Karpas-422 (cell line): Measurements from ENCODE around the gene CTCFL. TPM values are rescaled to one million over a fixed set of nuclear protein-coding genes. Genes with fewer than 3 reads are reported as not detected.
A peak's percentile ranks its signal among the peaks of the same experiment; 100 is the strongest.
"Not testable (repeated sequence)": the region's sequence is repeated elsewhere in the genome, so short reads cannot be mapped to it uniquely, and the experiment has no call there.

Source experiments
- DNase-seq: peaks from one replicate; pipeline ENCODE4 v3.0.0-alpha.2; 2015
- H2AFZ ChIP-seq: fragments of 200-600 bp; sonication (generic); 2 replicates; pipeline ENCODE4 v1.6.1; 2014; ENCODE audit warnings: antibody characterized with exemption, low read length, mixed read lengths
- H3K27ac ChIP-seq: fragments of 200-600 bp; sonication (generic); 2 replicates; pipeline ENCODE4 v1.5.1; 2014; ENCODE audit warnings: mild to moderate bottlenecking, low read length, moderate library complexity
- H3K27me3 ChIP-seq: fragments of 200-600 bp; sonication (generic); 2 replicates; pipeline ENCODE4 v1.6.1; 2014; ENCODE audit warnings: low read length, mixed read lengths
- H3K36me3 ChIP-seq: fragments of 200-600 bp; sonication (generic); 2 replicates; pipeline ENCODE4 v1.6.1; 2014; ENCODE audit warnings: low read length, mixed read lengths; ENCODE audit not compliant: insufficient read depth
- H3K4me1 ChIP-seq: fragments of 200-600 bp; sonication (generic); 2 replicates; pipeline ENCODE4 v1.6.1; 2014; ENCODE audit warnings: mild to moderate bottlenecking, low read length, mixed read lengths
- H3K4me2 ChIP-seq: fragments of 200-600 bp; sonication (generic); 2 replicates; pipeline ENCODE4 v1.6.1; 2014; ENCODE audit warnings: low read length, low read depth, mild to moderate bottlenecking; ENCODE audit not compliant: poor library complexity, severe bottlenecking
- H3K4me3 ChIP-seq: fragments of 200-600 bp; sonication (generic); 2 replicates; pipeline ENCODE4 v1.5.1; 2014; ENCODE audit warnings: mild to moderate bottlenecking, antibody characterized with exemption, low read length, mixed read lengths
- H3K79me2 ChIP-seq: fragments of 200-600 bp; sonication (generic); 2 replicates; pipeline ENCODE4 v1.6.1; 2014; ENCODE audit warnings: mild to moderate bottlenecking, low read length, mixed read lengths
- H3K9ac ChIP-seq: fragments of 200-600 bp; sonication (generic); 2 replicates; pipeline ENCODE4 v1.6.0; 2014; ENCODE audit warnings: low read length
- H3K9me2 ChIP-seq: fragments of 200-600 bp; sonication (generic), shearing (Covaris generic); replicated peaks from 2 replicates; pipeline ENCODE4 v1.6.0; 2014; ENCODE audit warnings: mild to moderate bottlenecking, low read length, moderate library complexity; ENCODE audit not compliant: insufficient read depth
- H3K9me3 ChIP-seq: fragments of 300-700, 200-600 bp; sonication (generic); 2 replicates; pipeline ENCODE4 v1.6.1; 2014; ENCODE audit warnings: low read length, mixed read lengths
- H4K20me1 ChIP-seq: fragments of 200-600 bp; sonication (generic); 2 replicates; pipeline ENCODE4 v1.6.1; 2014; ENCODE audit warnings: mild to moderate bottlenecking, antibody characterized with exemption, low read length, low read depth; ENCODE audit not compliant: insufficient read depth
- total RNA-seq: library from RNA; depleted of rRNA; stranded (reverse); fragments of >200 nt; shearing (Covaris generic); gene quantifications from 2 replicates; pipeline ENCODE4 v1.2.3, GENCODE V29; 2014; ENCODE audit warnings: low replicate concordance

The CTCFL gene
- total RNA-seq, 1 experiment from 2014 or later = not detected

- H3K79me2 ChIP-seq = no peaks in the 10 kb centered on the region
- H3K36me3 ChIP-seq = no peaks in the 10 kb centered on the region
- no peak overlapping the region for H2AFZ ChIP-seq
- peak overlapping the region; percentile 100 for H3K27ac ChIP-seq
- peak; percentile 45 for DNase-seq
- peak overlapping the region; percentile 56 for H3K4me2 ChIP-seq
- peaks cover 99% of the 10 kb centered on the region for H3K4me1 ChIP-seq
- H3K4me3 ChIP-seq = peak overlapping the region; percentile 11; the same call in 1 of the 2 replicates
- H3K9me3 ChIP-seq = no peaks in the 10 kb centered on the region
- no peaks in the 10 kb centered on the region for H3K27me3 ChIP-seq
- no peaks in the 10 kb centered on the region for H3K9me2 ChIP-seq
- no peaks in the 10 kb centered on the region for H4K20me1 ChIP-seq
- peak overlapping the region; percentile 88 for H3K9ac ChIP-seq
Measured at GRCh38 chr20:57476641-57477461, 48.1 kb downstream of the CTCFL start.

DNA sequence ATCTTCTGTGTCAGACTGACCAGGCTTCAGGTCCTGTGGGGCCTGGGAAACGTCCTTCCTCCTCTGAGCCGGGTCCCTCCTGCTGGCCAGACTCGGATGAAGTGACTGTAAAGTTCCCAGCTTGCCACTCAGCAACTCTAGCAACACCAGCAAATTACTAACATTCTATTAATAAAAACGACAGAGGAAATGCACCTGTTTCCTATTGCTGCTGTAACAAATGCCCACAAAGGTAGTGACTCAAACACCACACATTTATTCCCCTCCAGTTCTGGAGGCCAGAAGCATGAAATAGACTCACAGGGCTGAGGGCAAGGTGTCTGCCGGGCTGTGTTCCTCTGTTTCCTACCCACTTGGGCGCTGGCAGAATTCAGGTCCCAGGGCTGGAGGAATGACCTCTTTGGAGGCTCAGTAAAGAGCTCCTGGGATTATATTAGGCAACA lies 48.8 kb downstream of the CTCFL start:
- H3K9me2 ChIP-seq = no peaks in the 10 kb centered on the region
- H3K27me3 ChIP-seq = no peaks in the 10 kb centered on the region
- no peak overlapping the region for H2AFZ ChIP-seq
- H3K36me3 ChIP-seq = no peaks in the 10 kb centered on the region
- peak overlapping the region; percentile 37 for H3K4me3 ChIP-seq
- H3K4me2 ChIP-seq = peak overlapping the region; percentile 56
- H4K20me1 ChIP-seq = no peaks in the 10 kb centered on the region
- H3K79me2 ChIP-seq = no peaks in the 10 kb centered on the region
- peak; percentile 65 for DNase-seq
- no peaks in the 10 kb centered on the region for H3K9me3 ChIP-seq
- H3K4me1 ChIP-seq = peaks cover 99% of the 10 kb centered on the region
- H3K9ac ChIP-seq = peak overlapping the region; percentile 88
- H3K27ac ChIP-seq = peak overlapping the region; percentile 100

- Histone ChIP-seq H3K9me2 (no peaks in the 10 kb centered on the region), H3K9me3 (no peaks in the 10 kb centered on the region), H2AFZ (no peak overlapping the region), H4K20me1 (no peaks in the 10 kb centered on the region), H3K36me3 (no peaks in the 10 kb centered on the region), H3K79me2 (no peaks in the 10 kb centered on the region), H3K9ac (peak overlapping the region; percentile 88), H3K4me3 (peak overlapping the region; percentile 37), H3K27ac (peak overlapping the region; percentile 100), H3K27me3 (no peaks in the 10 kb centered on the region), H3K4me1 (peaks cover 100% of the 10 kb centered on the region), H3K4me2 (peak overlapping the region; percentile 56)
- DNase-seq = peak; percentile 82
Measured at GRCh38 chr20:57475388-57476083, 49.4 kb downstream of the CTCFL start.

DNA sequence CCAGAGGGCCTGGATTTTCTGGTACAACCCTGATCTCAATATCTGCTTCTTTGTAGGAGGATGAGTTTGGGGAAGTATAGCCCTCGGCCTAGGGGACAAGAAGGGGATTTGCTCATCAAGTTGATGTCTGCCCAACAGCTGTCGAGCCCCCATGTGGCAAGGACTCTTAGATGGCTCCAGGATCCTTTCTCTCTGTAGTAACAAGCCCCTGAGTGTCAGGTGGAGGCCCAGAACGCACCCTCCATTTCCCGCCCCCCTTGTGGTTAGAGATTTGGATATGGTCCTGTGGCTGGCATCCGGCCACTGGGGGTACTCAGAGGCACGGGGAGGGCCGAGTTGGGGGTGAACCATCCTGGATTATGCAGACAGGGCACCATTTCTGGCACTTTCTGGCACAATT lies 50.1 kb downstream of the CTCFL start:
- no peaks in the 10 kb centered on the region for H3K27me3 ChIP-seq

DNA sequence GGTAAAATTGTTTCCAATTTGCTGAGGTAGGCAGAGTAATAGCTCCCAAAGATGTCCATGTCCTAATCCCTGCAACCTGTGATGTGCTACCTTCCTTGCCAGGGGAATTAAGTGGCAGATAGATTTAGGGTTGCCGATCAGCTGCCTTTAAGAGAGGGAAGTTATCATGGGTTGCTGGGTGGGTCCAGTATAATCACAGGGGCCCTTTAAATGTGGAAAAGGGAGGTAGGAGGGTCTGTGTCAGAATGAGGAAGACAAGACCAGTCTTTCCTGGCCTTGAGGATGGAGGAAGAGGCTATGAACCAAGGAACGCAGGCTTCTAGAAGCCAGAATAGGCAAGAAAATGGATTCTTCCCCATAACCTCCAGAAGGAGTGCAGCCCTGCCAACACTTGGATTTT lies 50.7 kb downstream of the CTCFL start:
- no peaks in the 10 kb centered on the region for H3K27me3 ChIP-seq
- H3K27ac ChIP-seq = peak overlapping the region; percentile 100
- H3K9me3 ChIP-seq = no peaks in the 10 kb centered on the region
- H3K9me2 ChIP-seq = no peaks in the 10 kb centered on the region
- H3K4me3 ChIP-seq = peak overlapping the region; percentile 20; the same call in 1 of the 2 replicates
- H3K4me1 ChIP-seq = peaks cover 100% of the 10 kb centered on the region
- H3K36me3 ChIP-seq = no peaks in the 10 kb centered on the region
- H4K20me1 ChIP-seq = no peaks in the 10 kb centered on the region
- H3K4me2 ChIP-seq = peak overlapping the region; percentile 56
- peak; percentile 66 for DNase-seq
- H3K9ac ChIP-seq = peak overlapping the region; percentile 88
- H3K79me2 ChIP-seq = no peaks in the 10 kb centered on the region
- H2AFZ ChIP-seq = no peak overlapping the region

More for the DNA sequence above, 50.1 kb downstream of the CTCFL start:
- Histone ChIP-seq H3K4me2 (peak overlapping the region; percentile 56), H3K4me1 (peaks cover 100% of the 10 kb centered on the region), H3K36me3 (no peaks in the 10 kb centered on the region), H3K9me3 (no peaks in the 10 kb centered on the region), H3K27ac (peak overlapping the region; percentile 100), H2AFZ (no peak overlapping the region), H3K9ac (peak overlapping the region; percentile 88), H3K9me2 (no peaks in the 10 kb centered on the region), H3K79me2 (no peaks in the 10 kb centered on the region), H3K4me3 (peak overlapping the region; percentile 37; the same call in 1 of the 2 replicates), H4K20me1 (no peaks in the 10 kb centered on the region)
- peak; percentile 92 for DNase-seq

DNA sequence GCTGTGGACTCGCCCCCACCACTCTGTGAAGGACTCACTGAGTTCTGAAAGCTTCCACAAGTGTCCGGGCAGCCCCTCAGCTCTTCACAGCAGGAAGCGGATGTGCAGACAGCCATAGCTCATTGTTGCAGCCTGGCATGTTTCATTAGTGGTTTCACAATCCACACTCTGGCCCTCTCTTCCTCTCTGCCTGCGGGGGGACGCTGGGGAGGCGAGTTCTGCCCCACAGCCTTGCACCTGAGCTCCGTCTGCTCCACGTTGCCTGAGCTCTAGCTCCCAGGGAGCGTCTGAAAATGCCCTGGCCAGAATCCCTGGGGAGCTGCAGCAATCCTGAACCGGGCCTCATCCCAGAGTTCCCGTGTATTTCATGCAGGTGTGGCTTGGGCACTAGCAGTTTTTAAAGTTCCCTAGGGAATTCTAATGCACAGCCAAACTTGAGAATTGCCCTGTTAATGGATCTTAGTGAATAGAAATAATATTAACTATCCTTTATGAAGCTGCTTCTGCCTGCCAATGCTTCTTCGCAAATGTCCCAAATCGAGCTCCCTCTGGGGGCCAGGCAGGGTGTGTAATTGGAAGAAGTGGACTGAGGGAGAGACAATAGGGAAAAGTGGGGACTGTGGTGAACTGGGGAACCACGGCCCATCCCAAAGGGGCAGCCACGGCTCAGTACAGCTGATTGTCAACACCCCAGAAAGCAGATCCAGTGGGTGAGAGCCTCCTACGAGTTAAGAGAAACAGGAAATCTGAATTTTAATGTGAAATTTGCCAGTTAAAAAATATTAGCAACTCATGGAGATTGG lies 51.5 kb downstream of the CTCFL start:
- Histone ChIP-seq H3K9me2 (no peaks in the 10 kb centered on the region), H3K79me2 (no peaks in the 10 kb centered on the region), H3K9ac (peak overlapping the region; percentile 88), H3K27ac (peak overlapping the region; percentile 100), H3K4me1 (peaks cover 100% of the 10 kb centered on the region), H3K36me3 (no peaks in the 10 kb centered on the region), H3K4me2 (peak overlapping the region; percentile 56), H3K4me3 (peak overlapping the region; percentile 20; the same call in 1 of the 2 replicates), H4K20me1 (no peaks in the 10 kb centered on the region), H3K27me3 (no peaks in the 10 kb centered on the region), H3K9me3 (no peaks in the 10 kb centered on the region), H2AFZ (no peak overlapping the region)
- peak; percentile 91 for DNase-seq

DNA sequence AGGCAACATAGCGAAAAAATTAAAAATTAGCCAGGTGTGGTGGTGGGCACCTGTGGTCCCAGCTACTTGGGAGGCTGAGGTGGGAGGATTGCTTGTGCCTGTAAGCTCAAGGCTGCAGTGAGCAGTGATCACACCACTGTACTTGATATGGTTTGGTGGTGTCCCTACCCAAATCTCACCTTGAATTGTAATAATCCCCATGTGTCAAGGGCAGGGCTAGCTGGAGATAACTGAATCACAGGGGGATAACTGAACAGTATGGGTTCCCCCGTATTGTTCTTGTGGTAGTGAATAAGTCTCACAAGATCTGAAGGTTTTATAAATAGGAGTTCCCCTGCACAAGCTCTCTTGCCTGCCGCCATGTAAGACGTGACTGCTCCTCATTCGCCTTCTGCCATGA lies 52.5 kb downstream of the CTCFL start:
- H3K9me2 ChIP-seq, H3K4me2 ChIP-seq, H3K79me2 ChIP-seq, H3K27me3 ChIP-seq, H4K20me1 ChIP-seq, H3K9me3 ChIP-seq, H3K36me3 ChIP-seq, H3K4me3 ChIP-seq, H2AFZ ChIP-seq, H3K9ac ChIP-seq: not testable (repeated sequence)
- Histone ChIP-seq H3K27ac (peak overlapping the region; percentile 100), H3K4me1 (peaks cover 100% of the 10 kb centered on the region)
- DNase-seq = peak; percentile 57
